GM21528 (cell line): ENCODE measurements around the gene APOLD1.
A peak's percentile ranks its signal among the peaks of the same experiment; 100 is the strongest.
"Not testable (repeated sequence)": the region's sequence is repeated elsewhere in the genome, so short reads cannot be mapped to it uniquely, and the experiment has no call there.

ENCODE experiments used
- ATAC-seq: cut with Tn5 transposase; IDR thresholded peaks from one replicate; pipeline ENCODE4 v1.9.1; 2021; ENCODE audit warnings: mild to moderate bottlenecking, moderate library complexity; ENCODE audit not compliant: unreplicated experiment, low FRiP score

APOLD1 gene

GRCh38 chr12:12837025-12837812, 51.8 kb downstream of the APOLD1 start:
- peak; percentile 62 for ATAC-seq

- no peak for ATAC-seq
These were observed 52.3 kb downstream of the APOLD1 start for GRCh38 chr12:12837813-12838153.

GRCh38 chr12:12839003-12839395, 53.5 kb downstream of the APOLD1 start:
- no peak for ATAC-seq

- not testable (repeated sequence) for ATAC-seq
These were observed 54.0 kb downstream of the APOLD1 start for GRCh38 chr12:12839439-12839838.

- no peak for ATAC-seq
These were observed 54.6 kb downstream of the APOLD1 start for GRCh38 chr12:12839873-12840579.

- no peak for ATAC-seq
These were observed 55.1 kb downstream of the APOLD1 start for GRCh38 chr12:12840580-12840899.
